ENCODE measurements around the gene SLC30A3.

GRCh38 chr2:27312152-27312551 lies 49.3 kb upstream of the SLC30A3 start:
- TF ChIP-seq MTA1 (CRISPR knock-in tag; IDR thresholded peaks at IDR 0.05; ENCODE audit: borderline replicate concordance): no peak
- no peak for TF ChIP-seq POLR2AphosphoS2 (IDR thresholded peaks at IDR 0.05; ENCODE audit: low read depth, low read length)
- no peak for TF ChIP-seq SOX6 (IDR thresholded peaks at IDR 0.05)
- no peak for TF ChIP-seq SOX6 (CRISPR knock-in tag; IDR thresholded peaks at IDR 0.05)
- no peak for TF ChIP-seq HNRNPLL (IDR thresholded peaks at IDR 0.05; ENCODE audit: low read depth, low read length, poor library complexity, severe bottlenecking)
- no peak for TF ChIP-seq PRDM10 (CRISPR knock-in tag; IDR thresholded peaks at IDR 0.05; ENCODE audit: low read depth)
- TF ChIP-seq, protein P1, sequence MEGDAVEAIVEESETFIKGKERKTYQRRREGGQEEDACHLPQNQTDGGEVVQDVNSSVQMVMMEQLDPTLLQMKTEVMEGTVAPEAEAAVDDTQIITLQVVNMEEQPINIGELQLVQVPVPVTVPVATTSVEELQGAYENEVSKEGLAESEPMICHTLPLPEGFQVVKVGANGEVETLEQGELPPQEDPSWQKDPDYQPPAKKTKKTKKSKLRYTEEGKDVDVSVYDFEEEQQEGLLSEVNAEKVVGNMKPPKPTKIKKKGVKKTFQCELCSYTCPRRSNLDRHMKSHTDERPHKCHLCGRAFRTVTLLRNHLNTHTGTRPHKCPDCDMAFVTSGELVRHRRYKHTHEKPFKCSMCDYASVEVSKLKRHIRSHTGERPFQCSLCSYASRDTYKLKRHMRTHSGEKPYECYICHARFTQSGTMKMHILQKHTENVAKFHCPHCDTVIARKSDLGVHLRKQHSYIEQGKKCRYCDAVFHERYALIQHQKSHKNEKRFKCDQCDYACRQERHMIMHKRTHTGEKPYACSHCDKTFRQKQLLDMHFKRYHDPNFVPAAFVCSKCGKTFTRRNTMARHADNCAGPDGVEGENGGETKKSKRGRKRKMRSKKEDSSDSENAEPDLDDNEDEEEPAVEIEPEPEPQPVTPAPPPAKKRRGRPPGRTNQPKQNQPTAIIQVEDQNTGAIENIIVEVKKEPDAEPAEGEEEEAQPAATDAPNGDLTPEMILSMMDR (CRISPR knock-in tag; IDR thresholded peaks at IDR 0.05): no peak
- no peak for TF ChIP-seq ZNF687 (CRISPR knock-in tag; IDR thresholded peaks at IDR 0.05)
- TF ChIP-seq, protein P2, sequence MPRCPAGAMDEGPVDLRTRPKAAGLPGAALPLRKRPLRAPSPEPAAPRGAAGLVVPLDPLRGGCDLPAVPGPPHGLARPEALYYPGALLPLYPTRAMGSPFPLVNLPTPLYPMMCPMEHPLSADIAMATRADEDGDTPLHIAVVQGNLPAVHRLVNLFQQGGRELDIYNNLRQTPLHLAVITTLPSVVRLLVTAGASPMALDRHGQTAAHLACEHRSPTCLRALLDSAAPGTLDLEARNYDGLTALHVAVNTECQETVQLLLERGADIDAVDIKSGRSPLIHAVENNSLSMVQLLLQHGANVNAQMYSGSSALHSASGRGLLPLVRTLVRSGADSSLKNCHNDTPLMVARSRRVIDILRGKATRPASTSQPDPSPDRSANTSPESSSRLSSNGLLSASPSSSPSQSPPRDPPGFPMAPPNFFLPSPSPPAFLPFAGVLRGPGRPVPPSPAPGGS (CRISPR knock-in tag; IDR thresholded peaks at IDR 0.05): no peak
- TF ChIP-seq STAG1 (CRISPR knock-in tag; IDR thresholded peaks at IDR 0.05): no peak
